Sciatic nerve (tissue), 2 donors: ENCODE results near the gene GBGT1. TPM values are rescaled to one million over a fixed set of nuclear protein-coding genes. Genes with fewer than 3 reads are reported as not detected.

Experiments used
- ATAC-seq: fragments of 200-7000 bp; cut with Tn5 transposase; one replicate; pipeline ENCODE4 v1.9.1; 2020; ENCODE audit warnings: mild to moderate bottlenecking, moderate library complexity
- DNase-seq: peaks from one replicate; pipeline ENCODE4 v3.0.0-alpha.2; 2020; ENCODE audit warnings: low spot score
- intact Hi-C: fragments of 100-400 bp; cut with DNase I; formaldehyde crosslinking; loops from one replicate; pipeline ENCODE4 v1.14.2; 2022
- total RNA-seq: library from RNA; stranded (reverse); fragmentation: NEBNext Ultra II Directional; extraction: Animal tissue kit (Norgen Biotek cat#: 25700); gene quantifications from one replicate; pipeline ENCODE4 v1.2.1, GENCODE V29; 2021
- donor health status: DM: no; HTN: no; CAD: no.
- donor health status: DM: no; HTN: no; CAD: no.

The GBGT1 gene
- total RNA-seq, 1 donor from 2014 or later, result 23.2 TPM

DNA sequence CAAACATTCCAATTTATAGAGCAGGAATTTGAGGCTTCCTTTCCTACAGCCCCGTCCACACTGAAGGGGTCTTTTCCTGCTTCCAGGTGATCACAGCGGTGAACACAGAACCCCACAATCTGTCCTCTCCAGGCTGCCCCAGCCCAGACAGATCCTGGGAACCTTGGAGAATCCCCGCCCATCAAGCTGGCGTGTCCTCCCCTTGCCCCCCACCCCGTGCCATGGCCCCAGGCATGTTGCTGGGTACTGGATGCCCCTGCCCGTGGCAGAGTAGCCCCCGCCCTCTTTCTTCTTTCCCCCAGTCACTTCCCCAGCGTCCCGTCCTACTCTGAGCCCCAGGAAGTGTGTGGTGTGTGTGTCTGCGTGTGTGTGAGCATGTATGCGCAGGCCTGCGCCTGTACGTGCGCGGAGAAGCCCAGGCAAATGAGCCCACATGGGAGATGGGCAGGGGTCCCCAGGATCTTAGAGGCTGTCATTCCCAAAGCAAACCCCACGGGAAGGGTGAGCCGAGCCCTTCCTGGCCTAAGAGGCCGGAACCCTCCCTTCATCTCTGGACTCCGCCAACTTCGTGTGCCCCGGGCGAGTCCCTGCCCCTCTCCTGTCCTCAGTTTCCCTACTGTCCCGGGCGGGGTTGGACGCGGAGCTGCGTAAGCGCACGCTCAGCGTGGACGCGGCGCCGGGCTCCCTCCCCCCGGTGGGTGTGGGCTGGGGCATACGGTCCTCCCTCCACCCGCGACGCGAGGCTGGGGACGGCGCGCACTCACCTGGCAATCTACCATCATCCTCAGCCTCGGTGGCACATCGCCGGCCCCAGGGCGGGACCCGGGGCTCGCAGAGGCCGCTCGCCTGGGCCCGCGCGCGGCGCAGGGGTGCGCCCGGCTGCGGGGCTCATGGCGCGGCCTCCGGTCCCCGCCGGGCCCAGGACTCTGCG, 15.2 kb downstream of the GBGT1 start:
- intact Hi-C loops, result loop anchor here (10.0 kb wide), 1 partner anchor 104 kb away; no protein-coding TSS in a partner anchor
- DNase-seq (no peak), ATAC-seq (peak; percentile 33)

DNA sequence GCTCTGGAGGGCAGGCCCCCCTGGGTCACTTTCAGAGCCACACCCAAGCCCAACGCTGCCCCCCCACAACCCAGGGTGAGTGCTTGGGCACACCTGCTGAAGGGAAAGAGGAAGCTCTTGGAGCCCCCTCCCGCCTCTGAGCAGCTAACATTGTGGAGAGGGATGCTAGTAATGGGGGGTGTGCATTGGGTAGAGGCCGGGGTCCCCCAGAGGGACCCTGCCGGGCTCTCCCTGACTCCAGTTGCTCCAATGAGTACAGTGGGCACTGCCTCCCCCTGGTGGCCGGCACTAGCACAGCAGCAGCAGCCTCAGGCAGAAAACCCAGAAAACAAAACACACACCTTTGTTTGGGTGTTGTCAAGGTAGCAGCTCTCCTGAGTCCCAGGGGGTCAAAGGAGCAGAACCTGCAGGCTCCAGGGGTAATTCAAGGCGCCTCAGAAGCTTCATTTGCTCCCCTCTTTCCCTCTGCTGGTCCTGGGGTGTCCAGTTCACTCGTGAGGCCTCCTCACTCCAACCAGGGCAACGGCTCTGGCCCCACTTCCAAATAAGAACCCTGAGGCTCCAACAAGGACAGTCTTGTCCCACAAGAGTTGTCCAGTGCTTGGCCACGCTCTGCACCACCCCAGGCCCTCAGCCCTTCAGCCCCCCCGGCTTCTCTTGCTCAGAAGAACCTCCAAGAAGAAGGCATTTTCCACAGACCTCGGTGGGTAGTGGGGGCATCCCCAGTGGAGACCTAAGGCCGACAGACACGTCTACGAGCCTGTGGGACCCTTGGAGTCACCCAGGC, 16.1 kb downstream of the GBGT1 start:
- intact Hi-C loops, result loop anchor here (1.0 to 10.0 kb wide), 2 partner anchors 45 to 103 kb away; no protein-coding TSS in a partner anchor
- peak; percentile 89 for DNase-seq
- ATAC-seq, result peak; percentile 42

GRCh38 chr9:133146746-133147411, 16.8 kb downstream of the GBGT1 start:
- ATAC-seq (no peak), DNase-seq (no peak)
- intact Hi-C loops, result loop anchor here (1.0 to 10.0 kb wide), 2 partner anchors 45 to 102 kb away; no protein-coding TSS in a partner anchor

DNA sequence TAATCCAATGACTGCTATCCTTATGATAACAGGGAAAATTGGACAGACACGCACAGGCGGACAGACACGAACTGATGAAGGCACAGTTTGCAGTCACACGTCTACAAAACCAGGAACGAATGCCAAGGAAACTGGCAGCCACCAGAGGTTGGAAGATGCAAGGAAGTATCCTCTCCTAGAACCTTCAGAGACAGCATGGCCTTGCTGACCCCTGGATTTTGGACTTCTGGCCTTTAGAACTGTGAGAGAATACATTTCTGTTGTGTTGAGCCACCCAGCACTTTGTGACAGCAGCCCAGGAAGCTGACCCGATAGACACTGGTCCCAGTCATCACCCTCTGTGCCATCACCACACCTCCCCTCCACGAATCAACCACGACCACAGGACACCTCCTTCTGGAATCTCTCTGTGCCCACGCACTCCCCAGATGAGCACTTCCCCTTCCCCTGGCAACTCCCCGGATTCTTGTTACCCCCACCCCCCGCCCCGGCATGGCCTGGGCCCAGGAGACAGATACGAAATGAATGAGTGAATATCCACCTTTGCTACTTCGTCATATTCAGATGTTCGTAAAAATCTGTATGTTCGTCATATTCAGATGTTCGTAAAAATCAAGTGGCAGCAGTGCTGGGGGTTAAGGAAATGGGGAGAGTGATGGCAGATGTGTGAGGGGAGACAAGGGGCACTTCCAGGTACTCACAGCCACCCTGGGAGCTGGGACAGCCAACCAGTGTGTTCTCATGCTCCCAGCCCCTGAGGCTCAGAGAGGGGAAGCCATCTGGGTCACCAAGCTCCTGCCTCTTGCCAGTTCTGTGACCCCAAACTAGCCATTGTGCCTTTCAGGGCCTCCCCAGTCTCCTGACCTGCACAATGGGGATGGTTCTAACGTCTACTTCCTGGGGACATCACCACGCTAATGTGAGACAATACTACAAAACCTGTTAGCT, 18.5 kb downstream of the GBGT1 start:
- ATAC-seq (no peak), DNase-seq (no peak)
- intact Hi-C loops, result loop anchor here (1.0 to 10.0 kb wide), 2 partner anchors 42 to 100 kb away; no protein-coding TSS in a partner anchor

GRCh38 chr9:133144142-133144903, 19.4 kb downstream of the GBGT1 start:
- peak; percentile 82 for DNase-seq
- ATAC-seq, result peak; percentile 49
- intact Hi-C loops, result loop anchor here (1.0 to 10.0 kb wide), 2 partner anchors 41 to 100 kb away; no protein-coding TSS in a partner anchor

GRCh38 chr9:133143639-133144141, 20.0 kb downstream of the GBGT1 start:
- ATAC-seq, result no peak
- intact Hi-C loops, result loop anchor here (1.0 to 10.0 kb wide), 2 partner anchors 40 to 99 kb away; no protein-coding TSS in a partner anchor
- DNase-seq, result no peak

DNA sequence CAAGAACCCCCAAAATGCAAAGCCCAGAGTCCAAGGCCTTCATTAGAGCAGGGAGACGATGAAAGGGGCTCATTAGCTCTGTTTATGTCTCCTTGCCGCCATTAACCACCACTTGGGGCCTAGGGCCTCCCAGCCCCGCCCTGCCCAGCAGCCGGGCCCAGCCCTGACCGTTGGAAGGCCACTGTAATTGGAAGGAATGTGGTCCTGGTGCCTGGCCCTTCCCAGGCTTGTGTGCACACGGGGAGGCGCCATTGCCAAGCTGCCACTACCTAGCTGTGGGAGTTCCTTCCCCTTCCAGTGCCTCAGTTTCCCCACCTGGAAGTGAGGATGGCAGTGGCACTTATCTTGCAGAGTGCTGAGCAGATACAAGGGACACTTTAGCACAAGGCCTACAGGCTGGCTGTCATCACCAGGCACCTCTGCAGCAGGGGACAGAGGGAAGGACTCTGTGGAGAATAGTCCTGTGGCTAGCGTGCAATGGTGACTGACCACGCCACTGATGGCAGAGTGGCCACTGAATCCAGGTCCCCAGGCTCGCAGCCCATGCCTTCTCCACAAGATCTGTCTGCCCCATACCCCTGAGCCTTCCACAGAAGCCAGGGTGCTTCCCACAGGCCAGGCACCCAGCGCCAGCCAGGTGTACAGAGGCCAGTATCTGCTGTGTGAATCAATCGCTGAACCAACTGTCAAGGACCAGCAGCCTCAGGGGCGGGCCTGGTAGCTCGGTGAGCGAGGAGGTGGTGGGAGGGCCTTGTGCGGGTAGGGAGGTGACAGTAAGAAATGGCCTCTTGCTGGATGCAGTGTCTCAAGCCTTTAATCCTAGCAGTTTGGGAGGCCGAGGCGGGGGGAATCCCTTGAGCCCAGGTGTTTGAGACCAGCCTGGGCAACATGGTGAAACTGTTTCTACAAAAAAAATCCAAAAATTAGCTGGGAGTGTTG, 20.8 kb downstream of the GBGT1 start:
- no peak for DNase-seq
- ATAC-seq, result no peak
- intact Hi-C loops, result loop anchor here (10.0 kb wide), 1 partner anchor 98 kb away; no protein-coding TSS in a partner anchor

- intact Hi-C loops, result loop anchor here (10.0 kb wide), 1 partner anchor 97 kb away; no protein-coding TSS in a partner anchor
- DNase-seq (no peak), ATAC-seq (no peak)
Measured at GRCh38 chr9:133141833-133142595, 21.7 kb downstream of the GBGT1 start.

GRCh38 chr9:133140606-133141005, 23.1 kb downstream of the GBGT1 start:
- no peak for ATAC-seq
- intact Hi-C loops, result loop anchor here (10.0 kb wide), 1 partner anchor 96 kb away; no protein-coding TSS in a partner anchor
- no peak for DNase-seq

- no peak for ATAC-seq
- intact Hi-C loops, result loop anchor here (10.0 kb wide), 1 partner anchor 95 kb away; no protein-coding TSS in a partner anchor
- no peak for DNase-seq
Measured at GRCh38 chr9:133140174-133140505, 23.6 kb downstream of the GBGT1 start.

- DNase-seq (no peak), ATAC-seq (no peak)
- intact Hi-C loops, result loop anchor here (10.0 kb wide), 1 partner anchor 95 kb away; no protein-coding TSS in a partner anchor
Measured at GRCh38 chr9:133139246-133140173, 24.2 kb downstream of the GBGT1 start.

- DNase-seq (no peak), ATAC-seq (peak; percentile 30)
- intact Hi-C loops, result no loop called here
Measured at GRCh38 chr9:133137451-133138231, 26.1 kb downstream of the GBGT1 start.

DNA sequence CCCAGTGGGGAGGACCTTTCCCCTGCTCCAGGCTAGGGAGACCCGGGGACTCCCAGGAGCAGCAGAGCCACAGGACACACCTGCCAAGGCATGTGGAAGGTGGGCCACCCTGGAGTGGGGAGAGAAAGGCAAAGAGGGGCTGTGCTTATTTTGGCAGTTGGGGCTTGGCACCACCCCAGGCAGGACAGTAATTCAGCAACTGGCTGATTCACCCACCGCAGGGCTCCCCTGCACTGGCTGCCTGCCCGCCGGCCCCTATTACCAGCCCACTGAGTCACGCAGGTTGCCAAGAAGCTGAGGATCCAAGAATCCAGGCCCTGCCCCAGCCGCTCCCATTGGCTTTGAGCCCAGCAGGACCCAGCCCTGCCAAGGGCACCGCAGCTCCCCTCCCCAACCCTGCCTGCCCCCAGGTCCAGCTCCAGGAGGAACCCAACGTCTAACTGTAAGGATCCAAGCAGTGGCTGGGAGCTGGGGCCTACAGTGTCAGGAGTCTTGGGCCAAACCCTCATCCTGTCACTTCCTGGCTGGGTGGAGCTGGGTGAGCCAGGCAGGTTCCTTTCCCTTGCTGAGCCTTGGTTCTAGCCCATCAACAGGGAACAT, 28.5 kb downstream of the GBGT1 start:
- DNase-seq (no peak), ATAC-seq (no peak)
- intact Hi-C loops, result no loop called here
